Stimulated activated CD8-positive, alpha-beta memory T cell treated with anti-CD3 and anti-CD28 coated beads, Interleukin-7, amount 100 ng/mL, for 4 hours (primary cell): Measurements from ENCODE around the gene CEBPA.

Source experiments
- DNase-seq, 2 donors: peaks; one replicate each; pipeline ENCODE4 v3.0.0-alpha.2; 2020; ENCODE audit warnings: low read depth in 2 of 2

CEBPA gene

GRCh38 chr19:33250500-33250899 is 51.8 kb downstream of the CEBPA start:
- no peak for DNase-seq
